Measurements from ENCODE around the gene B4GALNT1. TPM values are rescaled to one million over a fixed set of nuclear protein-coding genes. Genes with fewer than 3 reads are reported as not detected.

The B4GALNT1 gene
- total RNA-seq, 1 donor from 2014 or later = 4.4 TPM

DNA sequence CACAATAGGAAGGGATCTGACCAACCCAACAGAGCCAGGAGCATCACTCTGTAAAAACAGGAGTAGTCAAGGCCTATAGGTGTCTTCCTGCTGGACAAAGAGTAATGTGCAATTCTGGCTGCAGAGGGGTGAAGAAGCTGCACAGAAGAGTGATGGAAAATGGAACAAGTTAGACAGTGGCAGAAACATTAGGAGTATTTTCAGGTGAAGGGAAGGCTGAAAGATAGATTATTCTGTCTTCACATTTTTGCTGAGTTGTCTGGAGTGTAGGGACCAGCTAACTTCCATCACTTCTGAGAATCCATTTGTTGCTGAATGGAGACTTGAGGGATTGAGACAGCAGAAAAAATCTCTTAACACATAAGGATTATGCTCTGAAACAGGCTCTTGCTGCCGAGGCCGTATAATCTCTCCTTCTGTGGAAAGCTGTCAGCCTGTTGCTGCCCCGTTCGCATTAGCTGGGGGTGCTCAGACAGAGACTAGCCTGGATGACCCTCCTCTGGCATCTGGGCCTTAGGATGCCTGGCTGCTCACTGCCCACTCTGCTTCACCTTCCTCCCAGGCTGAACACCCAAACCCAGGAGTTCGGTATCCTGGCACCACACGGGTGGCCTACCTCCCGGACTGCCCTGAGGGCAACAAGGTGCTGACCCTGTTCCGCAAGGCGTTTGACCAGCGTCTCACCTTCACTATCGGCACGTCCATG, 24.9 kb downstream of the B4GALNT1 start:
- Mint-ChIP-seq H3K4me1 (ENCODE audit: low read depth) (peaks cover 24% of the 10 kb centered on the region), H3K27ac (no peak overlapping the region), H3K27me3 (ENCODE audit: insufficient read depth) (peaks cover 20% of the 10 kb centered on the region), H3K36me3 (ENCODE audit: low read depth) (peaks cover 3% of the 10 kb centered on the region), H3K9me3 (no peaks in the 10 kb centered on the region), H3K4me3 (no peak overlapping the region)
- DNase-seq (ENCODE audit: low spot score) = no peak
- intact Hi-C loops (cut with micrococcal nuclease) = no loop called here

DNA sequence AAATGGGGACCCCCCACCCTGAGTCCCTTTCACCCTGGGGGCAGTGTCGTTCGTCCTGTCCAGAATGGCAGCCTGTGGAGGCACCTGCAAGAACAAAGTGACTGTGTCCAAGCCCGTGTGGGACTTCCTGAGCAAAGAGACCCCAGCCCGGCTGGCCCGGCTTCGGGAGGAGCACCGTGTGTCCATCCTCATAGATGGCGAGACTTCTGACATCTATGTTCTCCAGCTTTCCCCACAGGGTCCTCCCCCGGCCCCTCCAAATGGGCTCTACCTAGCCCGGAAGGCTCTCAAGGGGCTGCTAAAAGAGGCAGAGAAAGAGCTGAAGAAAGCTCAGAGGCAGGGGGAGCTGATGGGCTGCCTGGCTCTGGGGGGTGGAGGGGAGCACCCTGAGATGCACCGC, 26.2 kb downstream of the B4GALNT1 start:
- no peak for DNase-seq (ENCODE audit: low spot score)
- Mint-ChIP-seq H3K27me3 (ENCODE audit: insufficient read depth) (peaks cover 7% of the 10 kb centered on the region), H3K4me1 (ENCODE audit: low read depth) (peaks cover 24% of the 10 kb centered on the region), H3K9me3 (no peaks in the 10 kb centered on the region), H3K36me3 (ENCODE audit: low read depth) (peaks cover 14% of the 10 kb centered on the region), H3K27ac (no peak overlapping the region), H3K4me3 (peak overlapping the region; percentile 1)
- intact Hi-C loops (cut with micrococcal nuclease) = no loop called here

DNA sequence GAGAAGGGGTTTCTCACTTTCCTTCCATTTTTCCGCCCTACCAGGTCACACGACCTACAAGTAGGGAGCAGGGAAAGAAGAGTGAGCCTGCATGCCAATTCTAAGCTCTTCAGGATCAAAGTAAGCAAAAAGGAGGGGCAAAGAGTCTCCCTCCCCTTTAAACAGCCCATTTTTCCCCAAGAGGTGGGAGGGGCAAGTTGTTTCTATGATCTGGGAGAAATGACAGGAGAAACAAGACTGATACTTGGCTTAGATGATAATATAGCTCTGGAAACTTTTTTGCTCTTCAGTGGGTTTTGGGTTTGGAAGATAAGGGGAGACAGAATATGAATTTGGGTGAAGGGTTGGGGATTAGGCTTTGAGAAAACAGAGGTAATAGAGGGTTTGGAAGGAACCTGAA, 26.6 kb downstream of the B4GALNT1 start:
- intact Hi-C loops (cut with micrococcal nuclease) = no loop called here
- peak overlapping the region; percentile 1 for H3K4me3 Mint-ChIP-seq
- H3K9me3 Mint-ChIP-seq = no peaks in the 10 kb centered on the region
- peaks cover 24% of the 10 kb centered on the region for H3K4me1 Mint-ChIP-seq (ENCODE audit: low read depth)
- no peak for DNase-seq (ENCODE audit: low spot score)
- peaks cover 19% of the 10 kb centered on the region for H3K36me3 Mint-ChIP-seq (ENCODE audit: low read depth)
- H3K27me3 Mint-ChIP-seq (ENCODE audit: insufficient read depth) = peaks cover 8% of the 10 kb centered on the region
- no peak overlapping the region for H3K27ac Mint-ChIP-seq

DNA sequence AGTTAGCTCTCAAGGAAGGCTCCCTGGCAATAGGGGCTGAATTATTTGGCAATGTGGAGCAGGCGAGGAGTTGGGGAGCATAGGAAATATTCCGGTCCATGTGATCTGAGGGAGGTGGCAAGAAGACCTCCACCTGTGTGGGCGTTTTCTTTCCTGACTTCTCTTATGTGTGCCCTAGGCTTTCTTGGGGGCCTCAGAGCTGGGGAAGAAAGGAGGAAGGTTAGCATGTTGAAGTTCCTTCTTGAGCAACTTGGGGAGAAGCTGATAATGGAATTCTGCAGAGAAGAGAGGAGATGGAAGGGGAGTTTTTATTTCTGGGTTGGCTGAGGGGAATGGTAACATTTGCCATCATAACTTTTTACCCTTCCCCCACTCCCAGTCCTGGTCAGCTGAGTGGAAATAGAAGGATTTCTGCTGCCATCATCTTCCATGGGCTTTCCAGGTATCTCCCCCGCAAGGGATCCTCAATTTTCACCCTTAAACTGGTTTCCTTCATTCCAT, 27.1 kb downstream of the B4GALNT1 start:
- DNase-seq (ENCODE audit: low spot score) = no peak
- no peaks in the 10 kb centered on the region for H3K9me3 Mint-ChIP-seq
- H3K36me3 Mint-ChIP-seq (ENCODE audit: low read depth) = peaks cover 20% of the 10 kb centered on the region
- H3K27me3 Mint-ChIP-seq (ENCODE audit: insufficient read depth) = peaks cover 7% of the 10 kb centered on the region
- peak overlapping the region; percentile 82 for H3K27ac Mint-ChIP-seq
- peak overlapping the region; percentile 76 for H3K4me3 Mint-ChIP-seq
- intact Hi-C loops (cut with micrococcal nuclease) = loop anchor here (2.0 kb wide), 1 partner anchor 15 kb away; the partner anchor contains the start of gene PIP4K2C
- H3K4me1 Mint-ChIP-seq (ENCODE audit: low read depth) = peaks cover 24% of the 10 kb centered on the region

DNA sequence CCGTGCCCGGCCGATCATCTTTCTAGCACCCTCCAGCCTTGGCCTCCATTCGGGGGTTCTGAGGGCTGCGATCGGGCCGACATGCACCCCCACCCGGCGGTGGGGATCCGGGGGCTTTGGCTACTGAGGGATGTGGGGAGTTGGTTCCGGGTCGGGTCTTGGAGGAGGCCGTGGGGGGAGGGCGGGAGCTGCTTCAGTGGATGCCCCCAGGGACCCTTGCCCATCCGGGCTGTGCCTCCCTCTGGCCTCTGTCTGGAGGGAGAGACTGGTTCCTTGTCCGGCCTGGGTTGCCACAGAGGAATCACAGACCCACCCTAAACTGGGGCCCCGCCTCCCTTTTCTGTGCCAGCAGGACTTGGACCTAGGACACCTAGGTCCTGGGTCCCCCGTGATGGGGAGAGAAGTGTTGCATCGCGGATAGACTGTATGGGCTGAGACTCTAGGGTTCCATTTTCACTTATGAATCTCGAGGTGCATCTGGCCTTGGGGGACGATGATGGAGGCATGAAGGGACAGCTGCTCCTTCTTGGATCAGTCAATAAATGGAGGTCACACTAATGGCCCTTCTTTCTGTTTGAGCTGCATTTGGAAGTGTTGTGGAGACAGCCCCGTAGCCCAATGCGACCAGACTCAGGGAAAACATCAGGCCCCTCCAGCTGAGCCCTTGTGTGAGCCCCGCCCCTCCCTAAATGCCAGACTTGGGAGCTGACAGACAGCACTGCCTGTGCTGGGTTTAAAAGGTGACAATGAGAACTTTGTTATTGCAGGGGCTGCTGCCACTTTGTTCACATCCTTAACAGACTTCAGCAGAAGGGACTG, 27.8 kb downstream of the B4GALNT1 start:
- Mint-ChIP-seq H3K9me3 (no peaks in the 10 kb centered on the region), H3K27ac (peak overlapping the region; percentile 82), H3K27me3 (ENCODE audit: insufficient read depth) (peaks cover 1% of the 10 kb centered on the region), H3K4me1 (ENCODE audit: low read depth) (peaks cover 20% of the 10 kb centered on the region), H3K36me3 (ENCODE audit: low read depth) (peaks cover 25% of the 10 kb centered on the region), H3K4me3 (peak overlapping the region; percentile 76)
- no peak for DNase-seq (ENCODE audit: low spot score)
- intact Hi-C loops (cut with micrococcal nuclease) = loop anchor here (2.0 kb wide), 1 partner anchor 14 kb away; the partner anchor contains the start of gene PIP4K2C

DNA sequence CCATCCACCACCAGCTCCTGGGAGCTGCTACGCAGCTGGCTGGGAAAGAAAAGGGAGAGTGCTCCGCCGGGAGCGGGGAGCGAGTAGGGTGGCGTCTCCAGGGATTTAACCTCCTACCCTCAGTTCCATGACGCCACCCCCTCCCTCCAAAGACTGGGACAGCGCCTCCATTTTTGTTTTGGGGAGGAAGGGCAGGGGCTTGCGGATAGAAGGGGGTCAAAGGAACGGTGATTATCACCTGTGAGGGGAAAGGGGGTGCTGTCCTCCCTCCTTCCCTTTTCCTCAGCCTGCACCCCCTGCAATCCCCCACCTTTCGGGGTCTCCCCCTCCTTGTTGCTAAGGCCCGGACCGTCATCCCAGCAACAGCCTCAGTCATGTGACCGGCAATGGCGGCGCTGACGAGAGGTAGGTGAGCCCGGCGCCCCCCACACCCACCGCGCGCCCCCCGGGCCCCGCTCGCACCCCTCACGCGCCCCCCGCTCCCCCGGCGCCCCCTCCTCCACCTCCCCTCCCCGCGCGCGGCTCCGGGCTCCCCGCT, 28.5 kb downstream of the B4GALNT1 start, which contains the start of gene DTX3:
Gene DTX3 (plus strand): TSS at position 371 of the 538 bp plus-strand sequence. CDS start 1,694 bp downstream, outside the sequence.
- Mint-ChIP-seq H3K4me3 (peak within 1 kb of the TSS; percentile 78), H3K9me3 (no peaks in the 10 kb centered on the region), H3K27ac (peak within 1 kb of the TSS; percentile 86), H3K27me3 (ENCODE audit: insufficient read depth) (peaks cover 1% of the 10 kb centered on the region), H3K36me3 (ENCODE audit: low read depth) (peaks cover 28% of the 10 kb centered on the region), H3K4me1 (ENCODE audit: low read depth) (peaks cover 19% of the 10 kb centered on the region)
- DNase-seq (ENCODE audit: low spot score) = no peak
- intact Hi-C loops (cut with micrococcal nuclease) = loop anchor here (2.0 kb wide), 1 partner anchor 14 kb away; the partner anchor contains the start of gene PIP4K2C

DNA sequence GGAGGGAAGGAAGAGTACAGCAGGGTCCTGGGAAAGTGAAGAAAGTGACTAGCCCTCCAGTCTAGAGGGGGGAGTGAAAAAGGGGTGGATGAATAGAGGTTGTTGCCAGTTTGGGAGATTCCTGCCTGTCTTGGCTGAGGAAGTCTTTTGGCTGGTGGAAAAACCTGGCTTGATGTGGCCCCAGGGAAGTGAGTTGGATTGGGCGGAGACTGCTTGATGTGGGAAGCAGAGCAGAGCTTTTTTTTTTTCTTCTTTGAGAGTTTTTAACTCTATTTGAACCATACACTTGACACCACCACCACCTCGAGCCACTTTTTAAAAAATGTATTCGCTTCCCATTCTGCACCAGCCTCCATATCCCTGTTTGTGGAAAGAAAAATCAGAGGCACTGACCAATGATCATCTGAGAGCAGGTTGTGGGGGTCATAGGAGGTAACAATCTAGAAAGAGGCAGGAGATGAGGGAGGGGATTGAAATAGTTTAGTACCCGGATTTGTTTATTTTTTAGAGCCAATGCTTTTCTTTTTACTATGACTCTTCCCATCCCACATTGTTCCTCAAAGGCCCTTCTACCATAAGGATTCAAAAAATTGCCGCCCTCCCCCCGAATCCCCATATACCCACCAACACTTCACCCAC, 29.1 kb downstream of the B4GALNT1 start:
- H3K4me1 Mint-ChIP-seq (ENCODE audit: low read depth) = peaks cover 19% of the 10 kb centered on the region
- intact Hi-C loops (cut with micrococcal nuclease) = loop anchor here (2.0 kb wide), 1 partner anchor 13 kb away; the partner anchor contains the start of gene PIP4K2C

DNA sequence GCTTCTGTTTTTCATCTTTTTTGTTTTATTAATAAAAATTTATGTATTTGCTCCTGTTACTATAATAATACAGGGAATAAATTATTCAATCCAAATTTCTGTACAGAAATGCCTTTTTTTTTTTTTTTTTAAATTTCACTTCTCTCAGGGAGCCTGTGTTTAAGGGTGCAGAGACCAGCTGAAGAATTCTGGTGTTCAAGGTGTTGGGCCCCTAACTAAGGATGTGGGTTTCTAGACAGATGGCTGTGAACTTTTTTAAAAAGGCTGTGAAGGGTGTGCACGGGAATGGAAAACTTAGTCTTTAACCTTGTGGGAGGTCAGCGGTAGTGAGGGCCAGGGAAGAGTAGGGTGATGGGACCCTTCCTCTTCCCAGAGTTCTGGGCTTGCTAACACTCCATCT, 29.7 kb downstream of the B4GALNT1 start:
- H3K36me3 Mint-ChIP-seq (ENCODE audit: low read depth) = peaks cover 35% of the 10 kb centered on the region
- peak overlapping the region; percentile 78 for H3K4me3 Mint-ChIP-seq
- no peak for DNase-seq (ENCODE audit: low spot score)
- intact Hi-C loops (cut with micrococcal nuclease) = no loop called here
- peaks cover 1% of the 10 kb centered on the region for H3K27me3 Mint-ChIP-seq (ENCODE audit: insufficient read depth)
- peaks cover 19% of the 10 kb centered on the region for H3K4me1 Mint-ChIP-seq (ENCODE audit: low read depth)
- H3K9me3 Mint-ChIP-seq = no peaks in the 10 kb centered on the region
- peak overlapping the region; percentile 45 for H3K27ac Mint-ChIP-seq

More for the DNA sequence above, 29.1 kb downstream of the B4GALNT1 start:
- no peak for DNase-seq (ENCODE audit: low spot score)
- H3K27me3 Mint-ChIP-seq (ENCODE audit: insufficient read depth) = peaks cover 1% of the 10 kb centered on the region
- H3K9me3 Mint-ChIP-seq = no peaks in the 10 kb centered on the region
- peak overlapping the region; percentile 86 for H3K27ac Mint-ChIP-seq
- H3K36me3 Mint-ChIP-seq (ENCODE audit: low read depth) = peaks cover 32% of the 10 kb centered on the region
- H3K4me3 Mint-ChIP-seq = peak overlapping the region; percentile 78

DNA sequence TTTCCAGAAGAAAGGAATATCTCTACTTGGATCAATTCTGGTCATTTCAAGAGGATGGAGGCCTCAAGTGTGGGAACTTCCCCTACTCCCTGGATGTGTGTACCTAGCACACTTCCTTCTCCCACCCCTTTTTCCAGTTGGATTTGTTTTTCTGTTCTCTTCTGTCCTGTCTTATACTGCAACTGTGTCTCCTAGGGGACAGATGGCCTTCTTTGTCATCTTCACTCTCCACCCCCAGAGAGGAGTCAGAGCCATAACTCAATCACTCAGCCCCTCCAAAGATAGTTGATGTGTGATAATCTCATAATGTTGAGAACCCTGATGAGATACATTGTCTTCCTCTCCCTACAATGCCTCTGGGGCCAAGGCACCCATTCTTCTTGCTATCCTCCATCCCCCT, 30.5 kb downstream of the B4GALNT1 start:
- no peak for DNase-seq (ENCODE audit: low spot score)
- Mint-ChIP-seq H3K27ac (no peak overlapping the region), H3K27me3 (ENCODE audit: insufficient read depth) (peaks cover 1% of the 10 kb centered on the region), H3K4me3 (no peak overlapping the region), H3K4me1 (ENCODE audit: low read depth) (peaks cover 19% of the 10 kb centered on the region), H3K36me3 (ENCODE audit: low read depth) (peaks cover 38% of the 10 kb centered on the region), H3K9me3 (no peaks in the 10 kb centered on the region)
- intact Hi-C loops (cut with micrococcal nuclease) = no loop called here

DNA sequence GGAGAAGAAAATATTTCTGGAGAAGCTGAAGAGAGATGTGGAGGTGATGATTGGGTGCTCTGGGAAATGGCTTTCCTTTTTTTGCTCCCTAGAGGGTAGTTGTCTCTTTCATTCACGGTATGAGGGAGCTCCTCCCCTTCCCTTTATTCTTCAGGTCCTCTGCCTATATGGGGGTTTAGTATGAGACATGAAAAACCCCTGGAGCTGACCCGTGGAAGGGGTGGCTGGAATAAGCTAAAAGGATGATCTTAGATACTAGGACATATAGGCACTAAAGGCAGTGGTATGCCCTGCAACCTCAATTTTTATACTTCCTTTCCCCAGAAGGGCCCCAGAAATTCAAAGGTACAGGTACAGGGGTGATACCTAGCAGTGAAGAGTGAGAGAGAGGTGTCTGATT, 32.6 kb downstream of the B4GALNT1 start:
- no peak overlapping the region for H3K27ac Mint-ChIP-seq
- no peak overlapping the region for H3K4me3 Mint-ChIP-seq
- H3K9me3 Mint-ChIP-seq = no peaks in the 10 kb centered on the region
- intact Hi-C loops (cut with micrococcal nuclease) = no loop called here
- DNase-seq (ENCODE audit: low spot score) = no peak
- peaks cover 1% of the 10 kb centered on the region for H3K27me3 Mint-ChIP-seq (ENCODE audit: insufficient read depth)
- peaks cover 50% of the 10 kb centered on the region for H3K36me3 Mint-ChIP-seq (ENCODE audit: low read depth)
- H3K4me1 Mint-ChIP-seq (ENCODE audit: low read depth) = peaks cover 14% of the 10 kb centered on the region

DNA sequence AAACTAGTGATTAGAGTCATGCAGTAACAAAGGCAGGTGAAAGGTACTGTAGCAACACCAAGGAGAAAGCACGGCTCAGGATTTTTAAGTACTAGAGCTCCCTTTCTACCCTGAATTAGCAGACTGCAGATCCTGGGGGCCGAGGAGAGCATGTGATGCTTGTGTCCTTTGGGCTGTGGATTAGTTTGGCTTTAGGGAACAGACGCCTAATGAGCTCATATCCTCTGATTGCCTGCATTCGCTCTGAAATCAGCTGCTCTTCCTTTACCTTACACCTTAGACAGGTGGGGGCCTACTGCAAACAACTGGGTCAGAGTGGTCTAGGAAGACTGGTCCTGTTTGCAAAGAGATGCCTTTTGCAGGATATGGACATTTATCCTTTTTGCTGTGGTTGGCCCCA, 39.8 kb downstream of the B4GALNT1 start:
- H3K9me3 Mint-ChIP-seq = no peaks in the 10 kb centered on the region
- H3K36me3 Mint-ChIP-seq (ENCODE audit: low read depth) = peaks cover 23% of the 10 kb centered on the region
- no peak overlapping the region for H3K4me3 Mint-ChIP-seq
- no peaks in the 10 kb centered on the region for H3K27me3 Mint-ChIP-seq (ENCODE audit: insufficient read depth)
- H3K4me1 Mint-ChIP-seq (ENCODE audit: low read depth) = peaks cover 31% of the 10 kb centered on the region
- intact Hi-C loops (cut with micrococcal nuclease) = loop anchor here (5.0 kb wide), 1 partner anchor 116 kb away; the partner anchor contains the start of gene ARHGAP9
- no peak for DNase-seq (ENCODE audit: low spot score)
- no peak overlapping the region for H3K27ac Mint-ChIP-seq

DNA sequence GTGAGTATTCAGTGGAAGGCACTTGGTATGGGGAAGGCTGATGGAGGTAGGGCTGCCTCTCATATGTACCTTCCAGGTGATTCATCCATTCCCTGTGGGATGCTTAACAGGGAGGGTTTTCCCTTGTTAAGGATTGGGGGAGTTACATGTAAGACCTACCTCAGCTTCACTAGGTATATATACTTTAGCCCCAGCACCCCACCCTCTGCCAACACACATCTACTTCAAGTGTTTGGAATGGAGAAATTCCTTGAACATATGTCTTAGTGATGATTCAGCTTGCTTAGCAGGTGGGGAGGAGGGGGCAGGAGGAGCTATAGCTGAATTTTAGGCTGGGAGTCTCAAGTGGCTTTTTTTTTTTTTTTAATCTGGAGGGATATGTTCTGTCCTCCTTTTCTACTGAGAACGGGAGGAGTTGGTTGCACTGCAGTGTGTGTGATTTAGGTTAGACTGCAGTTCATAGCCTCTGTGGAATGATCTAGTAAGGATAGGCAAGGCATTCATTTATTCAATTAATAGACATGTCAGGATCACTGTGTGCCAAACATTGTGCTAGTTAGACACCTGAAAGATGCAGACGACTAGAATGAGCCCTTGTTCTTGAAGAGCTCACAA, 40.3 kb downstream of the B4GALNT1 start:
- Mint-ChIP-seq H3K9me3 (no peaks in the 10 kb centered on the region), H3K36me3 (ENCODE audit: low read depth) (peaks cover 21% of the 10 kb centered on the region), H3K4me3 (peak overlapping the region; percentile 90), H3K27ac (no peak overlapping the region), H3K4me1 (ENCODE audit: low read depth) (peaks cover 31% of the 10 kb centered on the region), H3K27me3 (ENCODE audit: insufficient read depth) (no peaks in the 10 kb centered on the region)
- DNase-seq (ENCODE audit: low spot score) = no peak
- intact Hi-C loops (cut with micrococcal nuclease) = loop anchor here (5.0 kb wide), 1 partner anchor 115 kb away; the partner anchor contains the start of gene ARHGAP9

Measured in activated T-helper 1 cell treated with anti-CD3 and anti-CD28 coated beads, Interleukin-12 subunit alpha, Interleukin-12 subunit beta, Interleukin-2, Interleukin-4 antibody, amounts not matched to agents 30 ng/mL and 10 ng/mL and 1 ng/mL, durations not matched to agents 14 hours and 24 hours and 36 hours (primary cell).